IgD-negative memory B cell (primary cell): Measurements from ENCODE around the gene SMIM43. TPM values are rescaled to one million over a fixed set of nuclear protein-coding genes. Genes with fewer than 3 reads are reported as not detected.

ENCODE experiments used
- H3K27ac Mint-ChIP-seq, 3 donors: one replicate each; pipeline ENCODE4 v1.8.0; 2020 to 2022; ENCODE audit warnings: mild to moderate bottlenecking in 3 of 3, mixed read lengths in 3 of 3, moderate library complexity in 1 of 3
- H3K27me3 Mint-ChIP-seq: one replicate; pipeline ENCODE4 v1.8.0; 2021; ENCODE audit warnings: mixed read lengths
- H3K36me3 Mint-ChIP-seq: one replicate; pipeline ENCODE4 v1.8.0; 2020; ENCODE audit warnings: mild to moderate bottlenecking, mixed read lengths
- H3K4me1 Mint-ChIP-seq, 3 donors: one replicate each; pipeline ENCODE4 v1.8.0; 2020 to 2022; ENCODE audit warnings: mixed read lengths in 3 of 3, mild to moderate bottlenecking in 1 of 3
- H3K4me3 Mint-ChIP-seq, 4 donors: one replicate each; pipeline ENCODE4 v1.8.0; 2020 to 2022; ENCODE audit warnings: mild to moderate bottlenecking in 4 of 4, mixed read lengths in 4 of 4, moderate library complexity in 3 of 4
- H3K9me3 Mint-ChIP-seq, 3 donors: one replicate each; pipeline ENCODE4 v1.8.0; 2020 to 2021; ENCODE audit warnings: mixed read lengths in 3 of 3, mild to moderate bottlenecking in 1 of 3
- polyA plus RNA-seq: library from polyadenylated mRNA; unstranded; fragments of 300-500 nt; fragmentation: Illumina TruSeq; gene quantifications from one replicate; pipeline ENCODE4 v1.2.3, GENCODE V29; 2021

The SMIM43 gene
- not detected for polyA plus RNA-seq

GRCh38 chr4:121764702-121765367, at the start of gene SMIM43:
Gene SMIM43, minus strand, starts transcription at chr4:121765164. Its CDS starts 59 bp downstream, at chr4:121765105.
- H3K27ac Mint-ChIP-seq = peak within 1 kb of the TSS in 1 of 3 donors; percentile 57
- peak within 1 kb of the TSS in 3 of 4 donors; percentile 38 to 72 (median 69) for H3K4me3 Mint-ChIP-seq
- H3K4me1 Mint-ChIP-seq = peaks cover 0 to 10% (median 5%) of the 10 kb centered on the region in 3 donors
- H3K27me3 Mint-ChIP-seq = peaks cover 34% of the 10 kb centered on the region
- H3K36me3 Mint-ChIP-seq = no peaks in the 10 kb centered on the region
- no peaks in the 10 kb centered on the region for H3K9me3 Mint-ChIP-seq

- Mint-ChIP-seq H3K4me1 (peaks cover 0 to 5% (median 0%) of the 10 kb centered on the region in 3 donors), H3K36me3 (no peaks in the 10 kb centered on the region), H3K9me3 (no peaks in the 10 kb centered on the region), H3K4me3 (no peak overlapping the region), H3K27ac (no peak overlapping the region), H3K27me3 (no peaks in the 10 kb centered on the region)
Observed at GRCh38 chr4:121814756-121815155, 49.8 kb upstream of the SMIM43 start.

- Mint-ChIP-seq H3K4me1 (peaks cover 0 to 5% (median 0%) of the 10 kb centered on the region in 3 donors), H3K4me3 (no peak overlapping the region), H3K27me3 (no peaks in the 10 kb centered on the region), H3K27ac (no peak overlapping the region), H3K9me3 (no peaks in the 10 kb centered on the region), H3K36me3 (no peaks in the 10 kb centered on the region)
Observed at GRCh38 chr4:121811122-121811521, 46.2 kb upstream of the SMIM43 start.

- no peak overlapping the region for H3K27ac Mint-ChIP-seq
- H3K9me3 Mint-ChIP-seq = no peaks in the 10 kb centered on the region
- H3K4me1 Mint-ChIP-seq = peaks cover 10 to 27% (median 16%) of the 10 kb centered on the region in 3 donors
- no peak overlapping the region for H3K4me3 Mint-ChIP-seq
- H3K27me3 Mint-ChIP-seq = no peaks in the 10 kb centered on the region
- no peaks in the 10 kb centered on the region for H3K36me3 Mint-ChIP-seq
Observed at GRCh38 chr4:121806411-121806810, 41.4 kb upstream of the SMIM43 start.

GRCh38 chr4:121801715-121802075, 36.7 kb upstream of the SMIM43 start:
- peaks cover 0 to 2% (median 0%) of the 10 kb centered on the region in 3 donors for H3K9me3 Mint-ChIP-seq
- peaks cover 3% of the 10 kb centered on the region for H3K27me3 Mint-ChIP-seq
- peaks cover 6% of the 10 kb centered on the region for H3K36me3 Mint-ChIP-seq
- peaks cover 17 to 38% (median 36%) of the 10 kb centered on the region in 3 donors for H3K4me1 Mint-ChIP-seq
- H3K4me3 Mint-ChIP-seq = peak overlapping the region; percentile 80 to 99 (median 96)
- H3K27ac Mint-ChIP-seq = peak overlapping the region; percentile 86 to 100 (median 95)

GRCh38 chr4:121800961-121801714, 36.2 kb upstream of the SMIM43 start, which contains the start of gene EXOSC9:
Gene EXOSC9, plus strand, starts transcription at chr4:121801323. Its CDS starts 102 bp downstream, at chr4:121801425.
- Mint-ChIP-seq H3K27me3 (peaks cover 3% of the 10 kb centered on the region), H3K36me3 (peaks cover 6% of the 10 kb centered on the region), H3K4me3 (peak within 1 kb of the TSS; percentile 80 to 99 (median 96)), H3K4me1 (peaks cover 17 to 38% (median 33%) of the 10 kb centered on the region in 3 donors), H3K9me3 (peaks cover 0 to 2% (median 0%) of the 10 kb centered on the region in 3 donors), H3K27ac (peak within 1 kb of the TSS; percentile 86 to 100 (median 95))

GRCh38 chr4:121800638-121800960, 35.6 kb upstream of the SMIM43 start:
- H3K9me3 Mint-ChIP-seq = peaks cover 0 to 2% (median 0%) of the 10 kb centered on the region in 3 donors
- peak overlapping the region; percentile 80 to 99 (median 96) for H3K4me3 Mint-ChIP-seq
- H3K27me3 Mint-ChIP-seq = peaks cover 3% of the 10 kb centered on the region
- peaks cover 6% of the 10 kb centered on the region for H3K36me3 Mint-ChIP-seq
- H3K27ac Mint-ChIP-seq = peak overlapping the region; percentile 86 to 100 (median 95)
- peaks cover 19 to 38% (median 33%) of the 10 kb centered on the region in 3 donors for H3K4me1 Mint-ChIP-seq

GRCh38 chr4:121799867-121800501, 35.0 kb upstream of the SMIM43 start:
- Mint-ChIP-seq H3K9me3 (peaks cover 0 to 2% (median 0%) of the 10 kb centered on the region in 3 donors), H3K27ac (peak overlapping the region; percentile 79 to 100 (median 95)), H3K4me3 (peak overlapping the region; percentile 80 to 99 (median 96)), H3K4me1 (peaks cover 19 to 41% (median 29%) of the 10 kb centered on the region in 3 donors), H3K27me3 (peaks cover 6% of the 10 kb centered on the region), H3K36me3 (peaks cover 6% of the 10 kb centered on the region)

GRCh38 chr4:121799208-121799823, 34.4 kb upstream of the SMIM43 start:
- Mint-ChIP-seq H3K27ac (peak overlapping the region in 2 of 3 donors; percentile 79 to 95), H3K4me1 (peaks cover 19 to 37% (median 25%) of the 10 kb centered on the region in 3 donors), H3K4me3 (peak overlapping the region; percentile 6 to 84 (median 53)), H3K36me3 (peaks cover 6% of the 10 kb centered on the region), H3K9me3 (peaks cover 0 to 2% (median 0%) of the 10 kb centered on the region in 3 donors), H3K27me3 (peaks cover 8% of the 10 kb centered on the region)

GRCh38 chr4:121796283-121796682, 31.3 kb upstream of the SMIM43 start:
- peaks cover 6% of the 10 kb centered on the region for H3K36me3 Mint-ChIP-seq
- H3K4me1 Mint-ChIP-seq = peaks cover 9 to 25% (median 9%) of the 10 kb centered on the region in 3 donors
- H3K27ac Mint-ChIP-seq = no peak overlapping the region
- peak overlapping the region in 1 of 4 donors; percentile 63 for H3K4me3 Mint-ChIP-seq
- H3K27me3 Mint-ChIP-seq = peaks cover 11% of the 10 kb centered on the region
- peaks cover 0 to 2% (median 0%) of the 10 kb centered on the region in 3 donors for H3K9me3 Mint-ChIP-seq

- no peaks in the 10 kb centered on the region for H3K36me3 Mint-ChIP-seq
- H3K27ac Mint-ChIP-seq = no peak overlapping the region
- H3K27me3 Mint-ChIP-seq = peaks cover 8% of the 10 kb centered on the region
- no peaks in the 10 kb centered on the region for H3K9me3 Mint-ChIP-seq
- H3K4me3 Mint-ChIP-seq = peak overlapping the region in 1 of 4 donors; percentile 45
- peaks cover 0 to 11% (median 5%) of the 10 kb centered on the region in 3 donors for H3K4me1 Mint-ChIP-seq
Observed at GRCh38 chr4:121794505-121795188, 29.7 kb upstream of the SMIM43 start.

- H3K36me3 Mint-ChIP-seq = no peaks in the 10 kb centered on the region
- H3K27ac Mint-ChIP-seq = no peak overlapping the region
- no peaks in the 10 kb centered on the region for H3K9me3 Mint-ChIP-seq
- no peak overlapping the region for H3K4me3 Mint-ChIP-seq
- peaks cover 8% of the 10 kb centered on the region for H3K27me3 Mint-ChIP-seq
- peaks cover 0 to 5% (median 4%) of the 10 kb centered on the region in 3 donors for H3K4me1 Mint-ChIP-seq
Observed at GRCh38 chr4:121792966-121793365, 28.0 kb upstream of the SMIM43 start.

GRCh38 chr4:121791481-121791880, 26.5 kb upstream of the SMIM43 start:
- H3K9me3 Mint-ChIP-seq = no peaks in the 10 kb centered on the region
- H3K27me3 Mint-ChIP-seq = peaks cover 13% of the 10 kb centered on the region
- no peak overlapping the region for H3K27ac Mint-ChIP-seq
- H3K4me1 Mint-ChIP-seq = peaks cover 0 to 5% (median 4%) of the 10 kb centered on the region in 3 donors
- peaks cover 3% of the 10 kb centered on the region for H3K36me3 Mint-ChIP-seq
- H3K4me3 Mint-ChIP-seq = no peak overlapping the region

GRCh38 chr4:121790976-121791375, 26.0 kb upstream of the SMIM43 start:
- peaks cover 3% of the 10 kb centered on the region for H3K36me3 Mint-ChIP-seq
- H3K27me3 Mint-ChIP-seq = peaks cover 18% of the 10 kb centered on the region
- H3K27ac Mint-ChIP-seq = no peak overlapping the region

More at GRCh38 chr4:121790976-121791375, 26.0 kb upstream of the SMIM43 start:
- Mint-ChIP-seq H3K4me1 (peaks cover 0 to 4% (median 3%) of the 10 kb centered on the region in 3 donors), H3K4me3 (no peak overlapping the region), H3K9me3 (no peaks in the 10 kb centered on the region)
